ENCODE data around the gene YTHDC1.

YTHDC1 gene

GRCh38 chr4:68272380-68272779 is 77.5 kb downstream of the YTHDC1 start:
- H3K27me3 ChIP-seq (ENCODE audit: insufficient read depth, low read depth, severe bottlenecking): no peaks in the 10 kb centered on the region
- no peak for DNase-seq
- no peak overlapping the region for H3K27ac ChIP-seq
- no peaks in the 10 kb centered on the region for H3K9me3 ChIP-seq (ENCODE audit: severe bottlenecking)
- H3K36me3 ChIP-seq: no peaks in the 10 kb centered on the region
- TF ChIP-seq CTCF (IDR thresholded peaks at IDR 0.05; ENCODE audit: low read depth, low read length): no peak
- no peak overlapping the region for H3K4me3 ChIP-seq (ENCODE audit: low read depth, low read length)

GRCh38 chr4:68271851-68272357 is 78.0 kb downstream of the YTHDC1 start:
- H3K27me3 ChIP-seq (ENCODE audit: insufficient read depth, low read depth, severe bottlenecking): no peaks in the 10 kb centered on the region
- 0 out of 2 replicates have a peak, but pooled peaks have one; percentile 15 for TF ChIP-seq CTCF (IDR thresholded peaks at IDR 0.05; ENCODE audit: low read depth, low read length)
- no peak overlapping the region for H3K27ac ChIP-seq
- H3K9me3 ChIP-seq (ENCODE audit: severe bottlenecking): no peaks in the 10 kb centered on the region
- no peaks in the 10 kb centered on the region for H3K36me3 ChIP-seq
- H3K4me3 ChIP-seq (ENCODE audit: low read depth, low read length): no peak overlapping the region
- DNase-seq: no peak

- Histone ChIP-seq H3K4me3 (ENCODE audit: low read depth, low read length) (no peak overlapping the region), H3K9me3 (ENCODE audit: severe bottlenecking) (no peaks in the 10 kb centered on the region), H3K27me3 (ENCODE audit: insufficient read depth, low read depth, severe bottlenecking) (no peaks in the 10 kb centered on the region), H3K27ac (no peak overlapping the region), H3K36me3 (no peaks in the 10 kb centered on the region)
- no peak for TF ChIP-seq CTCF (IDR thresholded peaks at IDR 0.05; ENCODE audit: low read depth, low read length)
- no peak for DNase-seq
Observed at GRCh38 chr4:68267433-68267944, 82.4 kb downstream of the YTHDC1 start.

- Histone ChIP-seq H3K36me3 (no peaks in the 10 kb centered on the region), H3K27me3 (ENCODE audit: insufficient read depth, low read depth, severe bottlenecking) (no peaks in the 10 kb centered on the region), H3K9me3 (ENCODE audit: severe bottlenecking) (no peaks in the 10 kb centered on the region), H3K4me3 (ENCODE audit: low read depth, low read length) (no peak overlapping the region), H3K27ac (no peak overlapping the region)
- no peak for TF ChIP-seq CTCF (IDR thresholded peaks at IDR 0.05; ENCODE audit: low read depth, low read length)
- no peak for DNase-seq
Observed at GRCh38 chr4:68264875-68265565, 84.9 kb downstream of the YTHDC1 start.
